Fibroblast of lung (primary cell): Measurements from ENCODE around the gene SULT1A1. TPM values are rescaled to one million over a fixed set of nuclear protein-coding genes. Genes with fewer than 3 reads are reported as not detected.
"Not testable (repeated sequence)": the region's sequence is repeated elsewhere in the genome, so short reads cannot be mapped to it uniquely, and the experiment has no call there.

Experiments used
- DNase-seq, 2 donors: peaks; one replicate each; pipeline versions ENCODE4 v3.0.0 to v3.0.0-alpha.2; 2010; ENCODE audit warnings: low read depth in 2 of 2
- H2AFZ ChIP-seq: 2 replicates; pipeline ENCODE4 v1.5.1; 2012; ENCODE audit warnings: low read length, control low read depth, inconsistent platforms
- H3K27ac ChIP-seq: 2 replicates; pipeline ENCODE4 v1.5.1; 2011; ENCODE audit warnings: low read length, control low read depth; ENCODE audit not compliant: insufficient read depth
- H3K27me3 ChIP-seq: 2 replicates; pipeline ENCODE4 v1.5.1; 2011; ENCODE audit warnings: mild to moderate bottlenecking, low read length; ENCODE audit not compliant: control insufficient read depth, insufficient read depth
- H3K36me3 ChIP-seq: 2 replicates; pipeline ENCODE4 v1.5.1; 2011; ENCODE audit warnings: low read length; ENCODE audit not compliant: control insufficient read depth, insufficient read depth
- H3K4me1 ChIP-seq: 2 replicates; pipeline ENCODE4 v1.5.1; 2011; ENCODE audit warnings: low read length; ENCODE audit not compliant: control insufficient read depth, insufficient read depth; ENCODE audit errors: extremely low read depth
- H3K4me2 ChIP-seq: 2 replicates; pipeline ENCODE4 v1.5.1; 2011; ENCODE audit warnings: low read length, control low read depth; ENCODE audit not compliant: insufficient read depth; ENCODE audit errors: extremely low read depth
- H3K4me3 ChIP-seq, 4 experiments: fragments of 200-600 bp in 1 of 4; sonication (generic) in 1 of 4; replicated peaks in 1 of 4; 2 replicates each; pipeline ENCODE4 v1.5.1; 2011 to 2016; ENCODE audit warnings: low read length in 4 of 4, low read depth in 3 of 4, mild to moderate bottlenecking in 3 of 4, control low read depth in 2 of 4, inconsistent platforms in 1 of 4, mixed read lengths in 1 of 4; ENCODE audit not compliant: insufficient read depth in 1 of 4; ENCODE audit errors: control extremely low read depth in 1 of 4
- H3K79me2 ChIP-seq: 2 replicates; pipeline ENCODE4 v1.5.1; 2012; ENCODE audit warnings: mild to moderate bottlenecking, low read length, inconsistent platforms; ENCODE audit not compliant: control insufficient read depth, insufficient read depth
- H3K9ac ChIP-seq: 2 replicates; pipeline ENCODE4 v1.5.1; 2011; ENCODE audit warnings: mild to moderate bottlenecking, low read length, control low read depth; ENCODE audit not compliant: insufficient read depth
- H3K9me3 ChIP-seq: 2 replicates; pipeline ENCODE4 v1.5.1; 2012; ENCODE audit warnings: low read depth, low read length; ENCODE audit not compliant: control insufficient read depth, insufficient read depth
- H4K20me1 ChIP-seq: 2 replicates; pipeline ENCODE4 v1.5.1; 2011; ENCODE audit warnings: low read length; ENCODE audit not compliant: control insufficient read depth, insufficient read depth; ENCODE audit errors: extremely low read depth
- EZH2 ChIP-seq: IDR thresholded peaks from 2 replicates; pipeline ENCODE4 v1.5.1; 2012; ENCODE audit warnings: low read length, control low read depth, mild to moderate bottlenecking; ENCODE audit errors: missing control alignments
- polyA plus RNA-seq, 2 donors: library from polyadenylated mRNA; depleted of rRNA in 1 of 2; stranded (reverse) in 1 of 2; unstranded in 1 of 2; fragments of >200 nt; gene quantifications; 2 replicates each; pipeline ENCODE4 v1.2.1, GENCODE V29; 2011 to 2012; ENCODE audit warnings: missing spikeins in 1 of 2
- total RNA-seq: library from RNA; depleted of rRNA; stranded (reverse); fragments of >200 nt; gene quantifications from 2 replicates; pipeline ENCODE4 v1.2.1, GENCODE V29; 2014
- TF ChIP-seq, protein P1 (sequence below), 2 donors: IDR thresholded peaks in 1 of 2; conservative IDR thresholded peaks in 1 of 2; 1 replicate in 1 of 2; 2 replicates in 1 of 2; pipeline ENCODE4 v1.5.1; 2011 to 2012; ENCODE audit warnings: low read length in 2 of 2, control low read depth in 1 of 2, inconsistent platforms in 1 of 2, low read depth in 1 of 2, mild to moderate bottlenecking in 1 of 2

The SULT1A1 gene
- total and polyA plus RNA-seq, 2 donors (not counting 1 experiment from before 2014, with no cell fraction given): 1.3 to 1.7 TPM

DNA sequence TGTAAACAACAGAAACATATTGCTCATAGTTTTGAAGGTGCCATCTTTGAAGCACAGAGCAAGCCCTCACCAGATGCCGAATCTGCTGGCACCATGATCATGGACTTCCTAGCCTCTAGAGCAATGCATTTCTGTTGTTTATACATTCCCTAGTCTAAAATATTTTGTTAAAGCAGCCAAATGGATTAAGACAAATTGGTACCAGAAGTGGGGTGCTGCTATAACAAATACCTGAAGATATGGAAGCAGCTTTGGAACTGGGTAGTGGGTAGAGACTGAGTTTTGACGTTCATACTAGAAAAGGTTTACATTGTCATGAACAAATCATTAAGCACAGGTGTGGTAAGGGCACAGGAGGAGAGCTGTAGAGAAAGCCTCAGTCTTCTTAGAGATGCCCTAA lies 42.6 kb downstream of the SULT1A1 start:
- Histone ChIP-seq H3K27ac (no peak overlapping the region), H3K9ac (no peak overlapping the region), H3K79me2 (no peaks in the 10 kb centered on the region), H3K4me2 (no peak overlapping the region), H3K36me3 (no peaks in the 10 kb centered on the region), H2AFZ (no peak overlapping the region), H3K4me1 (no peaks in the 10 kb centered on the region), H3K27me3 (no peaks in the 10 kb centered on the region), H3K4me3 (no peak overlapping the region), H3K9me3 (no peaks in the 10 kb centered on the region), H4K20me1 (no peaks in the 10 kb centered on the region)
- TF ChIP-seq, protein P1, sequence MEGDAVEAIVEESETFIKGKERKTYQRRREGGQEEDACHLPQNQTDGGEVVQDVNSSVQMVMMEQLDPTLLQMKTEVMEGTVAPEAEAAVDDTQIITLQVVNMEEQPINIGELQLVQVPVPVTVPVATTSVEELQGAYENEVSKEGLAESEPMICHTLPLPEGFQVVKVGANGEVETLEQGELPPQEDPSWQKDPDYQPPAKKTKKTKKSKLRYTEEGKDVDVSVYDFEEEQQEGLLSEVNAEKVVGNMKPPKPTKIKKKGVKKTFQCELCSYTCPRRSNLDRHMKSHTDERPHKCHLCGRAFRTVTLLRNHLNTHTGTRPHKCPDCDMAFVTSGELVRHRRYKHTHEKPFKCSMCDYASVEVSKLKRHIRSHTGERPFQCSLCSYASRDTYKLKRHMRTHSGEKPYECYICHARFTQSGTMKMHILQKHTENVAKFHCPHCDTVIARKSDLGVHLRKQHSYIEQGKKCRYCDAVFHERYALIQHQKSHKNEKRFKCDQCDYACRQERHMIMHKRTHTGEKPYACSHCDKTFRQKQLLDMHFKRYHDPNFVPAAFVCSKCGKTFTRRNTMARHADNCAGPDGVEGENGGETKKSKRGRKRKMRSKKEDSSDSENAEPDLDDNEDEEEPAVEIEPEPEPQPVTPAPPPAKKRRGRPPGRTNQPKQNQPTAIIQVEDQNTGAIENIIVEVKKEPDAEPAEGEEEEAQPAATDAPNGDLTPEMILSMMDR (conservative IDR thresholded peaks at IDR 0.05 in 1 of 2, IDR thresholded peaks at IDR 0.05 in 1 of 2; ENCODE audit: low read depth in 1 of 2, low read length in 2 of 2): no peak
- DNase-seq: no peak

DNA sequence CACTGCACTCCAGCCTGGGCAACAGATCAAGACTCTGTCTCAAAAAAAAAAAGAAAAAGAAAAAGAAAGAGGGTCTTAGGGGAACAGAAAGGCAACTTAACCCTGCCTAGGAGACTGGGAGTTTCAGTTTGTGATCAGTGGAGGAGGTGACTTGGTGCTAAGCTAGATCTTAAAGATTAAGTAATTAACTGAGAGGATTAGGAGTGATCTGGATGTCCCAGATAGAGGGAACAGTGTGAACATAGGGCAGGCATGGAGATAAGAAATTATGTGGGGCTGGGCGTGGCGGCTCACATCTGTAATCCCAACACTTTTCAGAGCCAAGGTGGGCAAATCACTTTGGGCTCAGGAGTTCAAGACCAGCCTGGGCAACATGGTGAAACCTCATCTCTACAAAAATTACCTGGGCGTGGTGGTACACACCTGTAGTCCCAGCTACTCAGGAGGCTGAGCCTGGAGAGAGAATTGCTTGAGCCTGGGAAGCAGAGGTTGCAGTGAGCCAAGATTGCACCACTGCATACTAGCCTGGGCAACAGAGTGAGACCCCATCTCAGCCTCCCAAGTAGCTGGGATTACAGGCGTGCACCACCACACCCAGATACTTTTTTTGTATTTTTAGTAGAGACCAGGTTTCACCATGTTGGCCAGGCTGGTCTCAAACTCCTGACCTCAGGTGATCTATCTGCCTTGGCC lies 43.5 kb downstream of the SULT1A1 start:
- not testable (repeated sequence) for H3K4me3 ChIP-seq, H4K20me1 ChIP-seq, DNase-seq, H2AFZ ChIP-seq, H3K4me1 ChIP-seq, H3K36me3 ChIP-seq, H3K4me2 ChIP-seq, H3K9me3 ChIP-seq, H3K27me3 ChIP-seq, H3K27ac ChIP-seq, H3K9ac ChIP-seq, H3K79me2 ChIP-seq

DNA sequence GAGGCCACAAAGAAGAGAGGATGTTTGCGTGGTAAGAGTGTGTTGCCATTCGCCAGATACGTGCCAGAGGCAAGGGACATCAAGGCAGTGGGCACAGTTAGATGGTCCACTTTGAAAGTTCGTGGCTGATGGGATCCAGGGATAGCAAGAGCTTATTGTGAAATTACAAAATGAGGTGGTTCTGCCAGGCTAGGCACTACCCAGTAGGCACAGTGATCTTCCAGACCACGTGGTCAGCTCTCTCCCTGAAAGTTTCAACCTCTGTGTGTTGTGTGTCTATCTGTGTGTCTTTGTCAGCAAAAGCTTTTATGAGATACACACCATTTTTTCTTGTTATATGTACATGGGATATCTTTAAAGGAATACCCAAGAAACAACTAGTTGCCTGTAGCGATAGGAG lies 46.6 kb downstream of the SULT1A1 start:
- Histone ChIP-seq H3K9me3 (no peaks in the 10 kb centered on the region), H3K36me3 (no peaks in the 10 kb centered on the region), H3K79me2 (no peaks in the 10 kb centered on the region), H3K4me1 (peaks cover 2% of the 10 kb centered on the region), H3K9ac (no peak overlapping the region), H4K20me1 (no peaks in the 10 kb centered on the region), H3K4me3 (no peak overlapping the region), H3K27ac (no peak overlapping the region), H3K4me2 (no peak overlapping the region), H3K27me3 (no peaks in the 10 kb centered on the region), H2AFZ (no peak overlapping the region)
- no peak for DNase-seq
- no peak for TF ChIP-seq EZH2
- TF ChIP-seq, protein P1 (conservative IDR thresholded peaks at IDR 0.05 in 1 of 2, IDR thresholded peaks at IDR 0.05 in 1 of 2; ENCODE audit: low read depth in 1 of 2, low read length in 2 of 2): no peak
